HCT116 (cell line): Measurements from ENCODE around the gene STUM. TPM values are rescaled to one million over a fixed set of nuclear protein-coding genes. Genes with fewer than 3 reads are reported as not detected.

Experiments used
- ATAC-seq: fragments of 200-7000 bp; cut with Tn5 transposase; 2 replicates; pipeline ENCODE4 v1.9.1; 2020; ENCODE audit warnings: mild to moderate bottlenecking, moderate library complexity
- BruUV-seq: library from RNA; stranded (reverse); fragments of 400-500 nt; replicated peaks from 2 replicates; lab custom pipeline; 2021; lab: Mats Ljungman, UMichigan
- CTCF ChIA-PET: fragments of 300-600 bp; sonication (Branson Sonifier 250); formaldehyde crosslinking; loops from one replicate; lab custom pipeline; 2021; ENCODE audit warnings: antibody characterized with exemption; lab: Charles Lee
- POLR2A ChIA-PET: fragments of 300-600, 350-600 bp; sonication (Branson Sonifier 250); formaldehyde crosslinking; loops from one replicate; lab custom pipeline; 2021; ENCODE audit warnings: antibody characterized with exemption; lab: Charles Lee
- RAD21 ChIA-PET, 2 experiments: fragments of 300-600 bp; sonication (Branson Sonifier 250); formaldehyde crosslinking; loops; one replicate each; lab custom pipeline; 2023; ENCODE audit warnings: low total read pairs in 2 of 2; ENCODE audit not compliant: uncharacterized antibody in 2 of 2, unreplicated experiment in 2 of 2, low non-redundant PET in 1 of 2; lab: Charles Lee
- DNase-seq: peaks from one replicate; pipeline ENCODE4 v3.0.0-alpha.2; 2010; ENCODE audit warnings: low read depth, low spot score
- H2AFZ ChIP-seq: fragments of 200-600 bp; shearing (Covaris generic), sonication (generic); 2 replicates; pipeline ENCODE4 v1.6.1; 2017; ENCODE audit warnings: low read depth, mixed run types, mixed read lengths, antibody characterized with exemption, low read length; ENCODE audit not compliant: poor library complexity, severe bottlenecking
- H3K27ac ChIP-seq: 2 replicates; pipeline ENCODE4 v1.5.1; 2012; ENCODE audit warnings: low read depth, low read length
- H3K27me3 ChIP-seq: fragments of 200-600 bp; sonication (generic); 2 replicates; pipeline ENCODE4 v1.6.1; 2016; ENCODE audit warnings: mixed run types, low read length, mixed read lengths; ENCODE audit not compliant: insufficient read depth
- H3K36me3 ChIP-seq, 2 experiments: fragments of 200-500 bp in 1 of 2; fragments of 200-600 bp in 1 of 2; sonication (Bioruptor generic) in 1 of 2; sonication (generic) in 1 of 2; 2 replicates each; pipeline versions ENCODE4 v1.5.1 to v1.6.1; 2014 to 2016; ENCODE audit warnings: low read length in 2 of 2, inconsistent platforms in 1 of 2, mixed read lengths in 1 of 2, mixed run types in 1 of 2; ENCODE audit not compliant: insufficient read depth in 2 of 2, control insufficient read depth in 1 of 2
- H3K4me1 ChIP-seq, 2 experiments: fragments of 200-600 bp in 1 of 2; sonication (generic) in 1 of 2; 2 replicates each; pipeline versions ENCODE4 v1.5.1 to v1.6.1; 2012 to 2017; ENCODE audit warnings: low read length in 2 of 2, inconsistent platforms in 1 of 2, mild to moderate bottlenecking in 1 of 2, mixed read lengths in 1 of 2, mixed run types in 1 of 2, moderate library complexity in 1 of 2; ENCODE audit not compliant: insufficient read depth in 2 of 2, control insufficient read depth in 1 of 2
- H3K4me2 ChIP-seq: fragments of 200-600 bp; sonication (generic); 2 replicates; pipeline ENCODE4 v1.6.1; 2017; ENCODE audit warnings: mixed run types, low read length, mixed read lengths
- H3K4me3 ChIP-seq, 2 experiments: fragments of 200-600 bp in 1 of 2; sonication (generic) in 1 of 2; replicated peaks in 1 of 2; 2 replicates each; pipeline ENCODE4 v1.5.1; 2011 to 2016; ENCODE audit warnings: low read length in 2 of 2, control low read depth in 1 of 2, low read depth in 1 of 2, mild to moderate bottlenecking in 1 of 2, mixed read lengths in 1 of 2, mixed run types in 1 of 2
- H3K79me2 ChIP-seq: fragments of 200-600 bp; sonication (generic); 2 replicates; pipeline ENCODE4 v1.6.1; 2017; ENCODE audit warnings: mild to moderate bottlenecking, mixed run types, low read length, moderate library complexity, mixed read lengths; ENCODE audit not compliant: insufficient read depth
- H3K9ac ChIP-seq: fragments of 200-600 bp; sonication (generic); 2 replicates; pipeline ENCODE4 v1.6.1; 2016; ENCODE audit warnings: low read length, mixed read lengths
- H3K9me2 ChIP-seq: fragments of 200-600 bp; sonication (generic), shearing (Covaris generic); 2 replicates; pipeline ENCODE4 v1.6.1; 2017; ENCODE audit warnings: mixed run types, mild to moderate bottlenecking, moderate library complexity; ENCODE audit not compliant: insufficient read depth
- H3K9me3 ChIP-seq, 2 experiments: fragments of 200-500 bp in 1 of 2; fragments of 200-600 bp in 1 of 2; sonication (Bioruptor generic) in 1 of 2; sonication (generic) in 1 of 2; 2 replicates each; pipeline ENCODE4 v1.6.1; 2014 to 2017; ENCODE audit warnings: low read length in 2 of 2, mixed read lengths in 2 of 2, inconsistent platforms in 1 of 2, low read depth in 1 of 2, mild to moderate bottlenecking in 1 of 2, mixed run types in 1 of 2, moderate library complexity in 1 of 2; ENCODE audit not compliant: control insufficient read depth in 1 of 2, insufficient read depth in 1 of 2
- H4K20me1 ChIP-seq: fragments of 200-600 bp; sonication (generic), shearing (Covaris generic); 2 replicates; pipeline ENCODE4 v1.6.1; 2017; ENCODE audit warnings: mixed run types, mild to moderate bottlenecking, moderate library complexity; ENCODE audit not compliant: insufficient read depth
- CBX3 ChIP-seq: IDR thresholded peaks from 2 replicates; pipeline ENCODE4 v1.6.1; 2012; ENCODE audit warnings: low read depth
- CEBPB ChIP-seq: IDR thresholded peaks from 2 replicates; pipeline ENCODE4 v1.6.1; 2012; ENCODE audit warnings: low read depth
- ELF1 ChIP-seq: IDR thresholded peaks from 2 replicates; pipeline ENCODE4 v1.6.1; 2012; ENCODE audit warnings: low read depth, borderline replicate concordance
- EZH2 ChIP-seq: fragments of 200-600 bp; sonication (generic); IDR thresholded peaks from 2 replicates; pipeline ENCODE4 v1.6.1; 2017; ENCODE audit warnings: antibody characterized with exemption, mixed run types
- EZH2phosphoT487 ChIP-seq: fragments of 200-600 bp; IDR thresholded peaks from 2 replicates; pipeline ENCODE4 v1.6.1; 2018; ENCODE audit warnings: antibody characterized with exemption, borderline replicate concordance
- JUND ChIP-seq: IDR thresholded peaks from 2 replicates; pipeline ENCODE4 v1.6.1; 2012
- MAX ChIP-seq: IDR thresholded peaks from 2 replicates; pipeline ENCODE4 v1.6.1; 2012
- POLR2A ChIP-seq: IDR thresholded peaks from 2 replicates; pipeline ENCODE4 v1.7.0; 2011; ENCODE audit warnings: borderline replicate concordance; ENCODE audit not compliant: insufficient read depth, insufficient read length; ENCODE audit errors: extremely low read depth
- RAD21 ChIP-seq: IDR thresholded peaks from 2 replicates; pipeline ENCODE4 v1.6.1; 2012; ENCODE audit warnings: low read depth, mild to moderate bottlenecking
- SP1 ChIP-seq: IDR thresholded peaks from 2 replicates; pipeline ENCODE4 v1.6.1; 2012; ENCODE audit warnings: low read depth
- TCF7L2 ChIP-seq: IDR thresholded peaks from 2 replicates; pipeline ENCODE4 v1.7.0; 2011; ENCODE audit warnings: borderline replicate concordance, inconsistent platforms; ENCODE audit not compliant: insufficient read depth, insufficient read length; ENCODE audit errors: extremely low read depth
- YY1 ChIP-seq: IDR thresholded peaks from 2 replicates; pipeline ENCODE4 v1.6.1; 2011; ENCODE audit warnings: low read length, low read depth, moderate library complexity, mild to moderate bottlenecking; ENCODE audit not compliant: insufficient replicate concordance; ENCODE audit errors: extremely low read depth
- ZFX ChIP-seq: fragments of 450-650 bp; IDR thresholded peaks from 2 replicates; pipeline ENCODE4 v1.6.1; 2017
- ZNF274 ChIP-seq: fragments of 200-500 bp; sonication (Bioruptor generic); IDR thresholded peaks from 2 replicates; pipeline ENCODE4 v1.6.1; 2014; ENCODE audit warnings: mild to moderate bottlenecking, low read depth, low read length, inconsistent platforms
- intact Hi-C: fragments of 100-400 bp; cut with micrococcal nuclease; formaldehyde crosslinking; loops from 2 replicates; pipeline ENCODE4 v1.10.0; 2022
- total RNA-seq: library from RNA; stranded (reverse); gene quantifications from one replicate; pipeline ENCODE4 v1.2.1, GENCODE V29; 2021; ENCODE audit not compliant: unreplicated experiment
- TF ChIP-seq, protein P1 (sequence below): IDR thresholded peaks from 2 replicates; pipeline ENCODE4 v1.6.1; 2011; ENCODE audit warnings: mild to moderate bottlenecking, low read length, moderate library complexity; ENCODE audit not compliant: insufficient replicate concordance; ENCODE audit errors: extremely low read depth
- TF ChIP-seq, protein P2 (sequence below): IDR thresholded peaks from 2 replicates; pipeline ENCODE4 v1.6.1; 2012

The STUM gene
- total RNA-seq, 1 experiment from 2014 or later: not detected

DNA sequence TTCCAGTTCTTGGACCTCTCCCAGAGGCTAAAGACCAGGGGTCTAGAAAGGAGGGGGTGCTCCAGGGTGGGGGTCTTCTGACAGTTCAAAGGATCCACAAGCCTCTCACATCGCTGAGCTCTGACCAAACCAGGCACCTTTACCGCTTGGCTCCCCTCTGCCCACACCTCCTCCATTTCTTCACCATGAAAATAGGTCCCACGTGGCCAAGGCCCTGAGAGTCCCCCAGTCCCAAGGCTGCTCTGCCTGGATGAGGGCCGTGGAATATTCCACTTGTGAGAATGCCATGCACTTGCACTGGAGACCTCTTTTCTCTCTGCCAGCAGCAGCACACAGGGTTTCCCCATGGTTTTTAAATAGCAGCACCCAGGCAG is 103.2 kb downstream of the STUM start:
- Histone ChIP-seq H4K20me1 (no peaks in the 10 kb centered on the region), H3K9ac (no peak overlapping the region), H3K9me3 (no peaks in the 10 kb centered on the region), H3K27ac (no peak overlapping the region), H2AFZ (no peak overlapping the region), H3K9me2 (no peaks in the 10 kb centered on the region), H3K27me3 (no peaks in the 10 kb centered on the region), H3K4me2 (no peak overlapping the region), H3K79me2 (no peaks in the 10 kb centered on the region), H3K4me3 (no peak overlapping the region), H3K36me3 (no peaks in the 10 kb centered on the region), H3K4me1 (peaks cover 15 to 23% of the 10 kb centered on the region in 2 experiments)
- ATAC-seq (no peak), DNase-seq (no peak)
- ChIA-PET RAD21 (no interaction called here), CTCF (no interaction called here), POLR2A (no interaction called here)
- intact Hi-C loops: no loop called here
- BruUV-seq: no TSS peak
- TF ChIP-seq SP1: no peak
- TF ChIP-seq, all 23 proteins: peak for 0

- RAD21 ChIA-PET: no interaction called here
- peaks cover 15 to 23% of the 10 kb centered on the region in 2 experiments for H3K4me1 ChIP-seq
- H3K9me3 ChIP-seq: no peaks in the 10 kb centered on the region
- H3K79me2 ChIP-seq: no peaks in the 10 kb centered on the region
- no peaks in the 10 kb centered on the region for H4K20me1 ChIP-seq
- ATAC-seq: no peak
- POLR2A ChIA-PET: no interaction called here
- no peaks in the 10 kb centered on the region for H3K9me2 ChIP-seq
- H3K27me3 ChIP-seq: no peaks in the 10 kb centered on the region
- no peak overlapping the region for H3K4me3 ChIP-seq
- no peak for DNase-seq
- H2AFZ ChIP-seq: no peak overlapping the region
- no TSS peak for BruUV-seq
- H3K27ac ChIP-seq: no peak overlapping the region
- no peak overlapping the region for H3K4me2 ChIP-seq
- H3K36me3 ChIP-seq: no peaks in the 10 kb centered on the region
- CTCF ChIA-PET: no interaction called here
- TF ChIP-seq TCF7L2: no peak
- no peak for TF ChIP-seq ZFX
- TF ChIP-seq ELF1: no peak
- TF ChIP-seq ZNF274: no peak
- TF ChIP-seq EZH2phosphoT487: no peak
- TF ChIP-seq EZH2: no peak
- TF ChIP-seq YY1: no peak
- no peak for TF ChIP-seq POLR2A
- no peak for TF ChIP-seq CEBPB
- no peak for TF ChIP-seq RAD21
- no peak for TF ChIP-seq SP1
- TF ChIP-seq CBX3: no peak
- TF ChIP-seq, protein P1, sequence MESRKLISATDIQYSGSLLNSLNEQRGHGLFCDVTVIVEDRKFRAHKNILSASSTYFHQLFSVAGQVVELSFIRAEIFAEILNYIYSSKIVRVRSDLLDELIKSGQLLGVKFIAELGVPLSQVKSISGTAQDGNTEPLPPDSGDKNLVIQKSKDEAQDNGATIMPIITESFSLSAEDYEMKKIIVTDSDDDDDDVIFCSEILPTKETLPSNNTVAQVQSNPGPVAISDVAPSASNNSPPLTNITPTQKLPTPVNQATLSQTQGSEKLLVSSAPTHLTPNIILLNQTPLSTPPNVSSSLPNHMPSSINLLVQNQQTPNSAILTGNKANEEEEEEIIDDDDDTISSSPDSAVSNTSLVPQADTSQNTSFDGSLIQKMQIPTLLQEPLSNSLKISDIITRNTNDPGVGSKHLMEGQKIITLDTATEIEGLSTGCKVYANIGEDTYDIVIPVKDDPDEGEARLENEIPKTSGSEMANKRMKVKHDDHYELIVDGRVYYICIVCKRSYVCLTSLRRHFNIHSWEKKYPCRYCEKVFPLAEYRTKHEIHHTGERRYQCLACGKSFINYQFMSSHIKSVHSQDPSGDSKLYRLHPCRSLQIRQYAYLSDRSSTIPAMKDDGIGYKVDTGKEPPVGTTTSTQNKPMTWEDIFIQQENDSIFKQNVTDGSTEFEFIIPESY: no peak
- TF ChIP-seq, protein P2, sequence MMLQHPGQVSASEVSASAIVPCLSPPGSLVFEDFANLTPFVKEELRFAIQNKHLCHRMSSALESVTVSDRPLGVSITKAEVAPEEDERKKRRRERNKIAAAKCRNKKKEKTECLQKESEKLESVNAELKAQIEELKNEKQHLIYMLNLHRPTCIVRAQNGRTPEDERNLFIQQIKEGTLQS: no peak
- no peak for TF ChIP-seq JUND
- no peak for TF ChIP-seq MAX
- intact Hi-C loops: no loop called here
- H3K9ac ChIP-seq: no peak overlapping the region
Measured at GRCh38 chr1:226652613-226653012, 104.0 kb downstream of the STUM start.
